A204.1 (cell line): ENCODE measurements around the gene ZNF275.
"Not testable (repeated sequence)": the region's sequence is repeated elsewhere in the genome, so short reads cannot be mapped to it uniquely, and the experiment has no call there.

Experiments used
- FAIRE-seq: peaks from 2 replicates; lab custom pipeline; 2012; peaks lifted over from hg19 to GRCh38; lab: Jason Lieb, UNC

Gene ZNF275

GRCh38 chrX:153333821-153334653 is at the start of gene ZNF275:
TSS of gene ZNF275 (plus strand) at chrX:153334153. CDS start at chrX:153336680, 2,527 bp downstream.
- no peak for FAIRE-seq

GRCh38 chrX:153285678-153286077 is 48.3 kb upstream of the ZNF275 start:
- not testable (repeated sequence) for FAIRE-seq

GRCh38 chrX:153288807-153289206 is 45.1 kb upstream of the ZNF275 start:
- not testable (repeated sequence) for FAIRE-seq

- not testable (repeated sequence) for FAIRE-seq
Observed at GRCh38 chrX:153293485-153294071, 40.4 kb upstream of the ZNF275 start.

- FAIRE-seq, result no peak
Observed at GRCh38 chrX:153297376-153297775, 36.6 kb upstream of the ZNF275 start.

GRCh38 chrX:153299855-153300254 is 34.1 kb upstream of the ZNF275 start:
- no peak for FAIRE-seq

GRCh38 chrX:153301746-153302145 is 32.2 kb upstream of the ZNF275 start:
- no peak for FAIRE-seq

- no peak for FAIRE-seq
Observed at GRCh38 chrX:153302796-153303195, 31.2 kb upstream of the ZNF275 start.

- FAIRE-seq, result no peak
Observed at GRCh38 chrX:153303276-153304262, 30.4 kb upstream of the ZNF275 start.

- FAIRE-seq, result no peak
Observed at GRCh38 chrX:153304988-153305736, 28.8 kb upstream of the ZNF275 start.

GRCh38 chrX:153305972-153306371 is 28.0 kb upstream of the ZNF275 start:
- no peak for FAIRE-seq

GRCh38 chrX:153306527-153307115 is 27.3 kb upstream of the ZNF275 start:
- FAIRE-seq, result no peak

- FAIRE-seq, result no peak
Observed at GRCh38 chrX:153307276-153308178, 26.4 kb upstream of the ZNF275 start.

GRCh38 chrX:153310901-153311300 is 23.1 kb upstream of the ZNF275 start:
- FAIRE-seq, result no peak

- FAIRE-seq, result no peak
Observed at GRCh38 chrX:153312041-153312440, 21.9 kb upstream of the ZNF275 start.

- FAIRE-seq, result no peak
Observed at GRCh38 chrX:153312842-153313241, 21.1 kb upstream of the ZNF275 start.

- no peak for FAIRE-seq
Observed at GRCh38 chrX:153317306-153317705, 16.6 kb upstream of the ZNF275 start.

GRCh38 chrX:153317996-153318722 is 15.8 kb upstream of the ZNF275 start:
- FAIRE-seq, result no peak

GRCh38 chrX:153318811-153319210 is 15.1 kb upstream of the ZNF275 start:
- FAIRE-seq, result no peak
